Measurements from ENCODE around the gene UVRAG.
A peak's percentile ranks its signal among the peaks of the same experiment; 100 is the strongest.

UVRAG gene

GRCh38 chr11:75831915-75832502, 17.0 kb downstream of the UVRAG start:
- Histone ChIP-seq H3K79me2 (ENCODE audit: insufficient read depth, low read length) (peaks cover 63% of the 10 kb centered on the region), H3K27ac (ENCODE audit: low read depth, low read length, poor library complexity, severe bottlenecking) (no peak overlapping the region), H4K20me1 (ENCODE audit: insufficient read depth, low read length) (no peaks in the 10 kb centered on the region)

GRCh38 chr11:75834728-75835127, 19.7 kb downstream of the UVRAG start:
- H3K79me2 ChIP-seq (ENCODE audit: insufficient read depth, low read length): peaks cover 66% of the 10 kb centered on the region
- H3K9me2 ChIP-seq (ENCODE audit: low read depth, low read length): no peaks in the 10 kb centered on the region

More at GRCh38 chr11:75831915-75832502, 17.0 kb downstream of the UVRAG start:
- TF ChIP-seq EZH2 (IDR thresholded peaks at IDR 0.05; ENCODE audit: borderline replicate concordance, low read length): no peak
- no peak for TF ChIP-seq CTCF (IDR thresholded peaks at IDR 0.05; ENCODE audit: low read length)
- H3K36me3 ChIP-seq (ENCODE audit: insufficient read depth, low read length): peaks cover 46% of the 10 kb centered on the region
- no peaks in the 10 kb centered on the region for H3K27me3 ChIP-seq (ENCODE audit: insufficient read depth, low read length)
- H3K9me3 ChIP-seq (ENCODE audit: low read length): no peaks in the 10 kb centered on the region
- H3K4me2 ChIP-seq (ENCODE audit: low read length): no peak overlapping the region
- H3K4me3 ChIP-seq (ENCODE audit: low read depth, low read length, poor library complexity, severe bottlenecking): no peak overlapping the region
- no peaks in the 10 kb centered on the region for H3F3A ChIP-seq (ENCODE audit: insufficient read depth, low read length)
- H3K9me2 ChIP-seq (ENCODE audit: low read depth, low read length): no peaks in the 10 kb centered on the region
- H2AFZ ChIP-seq (ENCODE audit: low read length): no peak overlapping the region
- no peak overlapping the region for H3K9ac ChIP-seq (ENCODE audit: low read length)
- peaks cover 23% of the 10 kb centered on the region for H3K4me1 ChIP-seq (ENCODE audit: insufficient read depth, low read length, severe bottlenecking)

GRCh38 chr11:75836417-75836816, 21.4 kb downstream of the UVRAG start:
- no peak overlapping the region for H2AFZ ChIP-seq (ENCODE audit: low read length)
- H3K9me3 ChIP-seq (ENCODE audit: low read length): no peaks in the 10 kb centered on the region
- no peaks in the 10 kb centered on the region for H4K20me1 ChIP-seq (ENCODE audit: insufficient read depth, low read length)
- H3K4me2 ChIP-seq (ENCODE audit: low read length): peak overlapping the region; percentile 27; the same call in 1 of the 2 replicates
- H3K4me1 ChIP-seq (ENCODE audit: insufficient read depth, low read length, severe bottlenecking): peaks cover 37% of the 10 kb centered on the region
- no peak overlapping the region; the same call in 1 of the 2 replicates for H3K9ac ChIP-seq (ENCODE audit: low read length)
- H3K79me2 ChIP-seq (ENCODE audit: insufficient read depth, low read length): peaks cover 75% of the 10 kb centered on the region
- H3K4me3 ChIP-seq (ENCODE audit: low read depth, low read length, poor library complexity, severe bottlenecking): no peak overlapping the region
- no peaks in the 10 kb centered on the region for H3K27me3 ChIP-seq (ENCODE audit: insufficient read depth, low read length)
- H3K27ac ChIP-seq (ENCODE audit: low read depth, low read length, poor library complexity, severe bottlenecking): peak overlapping the region; percentile 51
- H3F3A ChIP-seq (ENCODE audit: insufficient read depth, low read length): no peaks in the 10 kb centered on the region
- no peak for TF ChIP-seq EZH2 (IDR thresholded peaks at IDR 0.05; ENCODE audit: borderline replicate concordance, low read length)
- no peak for TF ChIP-seq CTCF (IDR thresholded peaks at IDR 0.05; ENCODE audit: low read length)
- peaks cover 33% of the 10 kb centered on the region for H3K36me3 ChIP-seq (ENCODE audit: insufficient read depth, low read length)
- no peaks in the 10 kb centered on the region for H3K9me2 ChIP-seq (ENCODE audit: low read depth, low read length)

More at GRCh38 chr11:75834728-75835127, 19.7 kb downstream of the UVRAG start:
- no peaks in the 10 kb centered on the region for H3F3A ChIP-seq (ENCODE audit: insufficient read depth, low read length)
- no peaks in the 10 kb centered on the region for H3K27me3 ChIP-seq (ENCODE audit: insufficient read depth, low read length)
- H3K4me2 ChIP-seq (ENCODE audit: low read length): no peak overlapping the region
- no peaks in the 10 kb centered on the region for H3K9me3 ChIP-seq (ENCODE audit: low read length)
- peaks cover 50% of the 10 kb centered on the region for H3K36me3 ChIP-seq (ENCODE audit: insufficient read depth, low read length)
- peaks cover 32% of the 10 kb centered on the region for H3K4me1 ChIP-seq (ENCODE audit: insufficient read depth, low read length, severe bottlenecking)
- H3K4me3 ChIP-seq (ENCODE audit: low read depth, low read length, poor library complexity, severe bottlenecking): no peak overlapping the region
- H2AFZ ChIP-seq (ENCODE audit: low read length): no peak overlapping the region
- TF ChIP-seq EZH2 (IDR thresholded peaks at IDR 0.05; ENCODE audit: borderline replicate concordance, low read length) (no peak), CTCF (IDR thresholded peaks at IDR 0.05; ENCODE audit: low read length) (no peak)
- no peak overlapping the region for H3K27ac ChIP-seq (ENCODE audit: low read depth, low read length, poor library complexity, severe bottlenecking)
- no peaks in the 10 kb centered on the region for H4K20me1 ChIP-seq (ENCODE audit: insufficient read depth, low read length)
- H3K9ac ChIP-seq (ENCODE audit: low read length): no peak overlapping the region

Data from OCI-LY1 (cell line).